IMR-90 (cell line): ENCODE data around the gene COL12A1. TPM values are rescaled to one million over a fixed set of nuclear protein-coding genes. Genes with fewer than 3 reads are reported as not detected.

ENCODE experiments used
- ATAC-seq: fragments of 200-7000 bp; cut with Tn5 transposase; 2 replicates; pipeline ENCODE4 v1.9.1; 2020; ENCODE audit warnings: low read depth, mild to moderate bottlenecking, moderate library complexity
- BruUV-seq: library from RNA; stranded (reverse); fragments of 400-500 nt; replicated peaks from 2 replicates; lab custom pipeline; 2021; lab: Mats Ljungman, UMichigan
- CTCF ChIA-PET: fragments of 300-600 bp; formaldehyde crosslinking; extraction: SDS; loops from one replicate; lab custom pipeline; 2021; ENCODE audit warnings: antibody characterized with exemption; lab: Yijun Ruan, JAX
- POLR2A ChIA-PET: fragments of 300-600 bp; sonication (Branson Sonifier 250); formaldehyde crosslinking; loops from one replicate; lab custom pipeline; 2022; ENCODE audit warnings: antibody characterized with exemption; ENCODE audit not compliant: unreplicated experiment; lab: Charles Lee
- DNase-seq: peaks from one replicate; pipeline ENCODE4 v3.0.0; 2013
- H2AFZ ChIP-seq: replicated peaks from 2 replicates; pipeline ENCODE3; 2013; ENCODE audit warnings: low read length, mild to moderate bottlenecking; ENCODE audit not compliant: poor library complexity
- H2AK5ac ChIP-seq: 2 replicates; pipeline ENCODE4 v1.6.1; 2013; ENCODE audit warnings: low read depth, low read length, inconsistent platforms
- H2AK9ac ChIP-seq: replicated peaks from 2 replicates; pipeline ENCODE3; 2013; ENCODE audit warnings: mild to moderate bottlenecking, low read depth, low read length, moderate library complexity; ENCODE audit not compliant: poor library complexity
- H2BK120ac ChIP-seq: 2 replicates; pipeline ENCODE4 v1.6.1; 2013; ENCODE audit warnings: low read depth, low read length, inconsistent platforms
- H2BK15ac ChIP-seq: 3 replicates; pipeline ENCODE4 v1.6.1; 2013; ENCODE audit warnings: low read depth, low read length, inconsistent platforms
- H2BK20ac ChIP-seq: 2 replicates; pipeline ENCODE4 v1.6.1; 2013; ENCODE audit warnings: low read depth, mild to moderate bottlenecking, inconsistent platforms, low read length, moderate library complexity
- H2BK5ac ChIP-seq: 2 replicates; pipeline ENCODE4 v1.6.1; 2013; ENCODE audit warnings: mild to moderate bottlenecking, low read depth, low read length, inconsistent platforms; ENCODE audit not compliant: poor library complexity, severe bottlenecking
- H3K14ac ChIP-seq: replicated peaks from 2 replicates; pipeline ENCODE4 v1.6.1; 2013; ENCODE audit warnings: low read depth, low read length, inconsistent platforms
- H3K18ac ChIP-seq: 2 replicates; pipeline ENCODE4 v1.6.1; 2013; ENCODE audit warnings: low read depth, low read length, control low read depth
- H3K23ac ChIP-seq: 2 replicates; pipeline ENCODE4 v1.6.1; 2013; ENCODE audit warnings: low read depth, low read length, inconsistent platforms
- H3K27ac ChIP-seq: 2 replicates; pipeline ENCODE4 v1.5.1; 2013; ENCODE audit warnings: mild to moderate bottlenecking, control low read depth, low read length; ENCODE audit not compliant: insufficient read depth
- H3K27me3 ChIP-seq: 2 replicates; pipeline ENCODE4 v1.6.1; 2013; ENCODE audit warnings: low read length; ENCODE audit not compliant: control insufficient read depth, insufficient read depth
- H3K36me3 ChIP-seq: 2 replicates; pipeline ENCODE4 v1.6.1; 2013; ENCODE audit warnings: low read length, mixed read lengths; ENCODE audit not compliant: control insufficient read depth, insufficient read depth
- H3K4ac ChIP-seq: 2 replicates; pipeline ENCODE4 v1.6.1; 2013; ENCODE audit warnings: low read depth, low read length, inconsistent platforms
- H3K4me1 ChIP-seq: 2 replicates; pipeline ENCODE4 v1.6.1; 2013; ENCODE audit warnings: low read length, mixed read lengths; ENCODE audit not compliant: control insufficient read depth, insufficient read depth
- H3K4me2 ChIP-seq: 2 replicates; pipeline ENCODE4 v1.6.1; 2013; ENCODE audit warnings: low read depth, mild to moderate bottlenecking, control low read depth, low read length, moderate library complexity
- H3K4me3 ChIP-seq: 2 replicates; pipeline ENCODE4 v1.5.1; 2013; ENCODE audit warnings: low read depth, mild to moderate bottlenecking, control low read depth, low read length, moderate library complexity; ENCODE audit not compliant: insufficient read depth
- H3K56ac ChIP-seq: 2 replicates; pipeline ENCODE4 v1.6.1; 2013; ENCODE audit warnings: low read length, inconsistent platforms; ENCODE audit not compliant: insufficient read depth; ENCODE audit errors: extremely low read depth
- H3K79me1 ChIP-seq, 2 experiments: 2 replicates each; pipeline ENCODE4 v1.6.1; 2013; ENCODE audit warnings: low read length in 2 of 2, inconsistent platforms in 1 of 2, low read depth in 1 of 2
- H3K9ac ChIP-seq: 2 replicates; pipeline ENCODE4 v1.6.1; 2013; ENCODE audit warnings: low read depth, low read length, control low read depth
- H3K9me1 ChIP-seq: 2 replicates; pipeline ENCODE4 v1.6.1; 2013; ENCODE audit warnings: low read length, inconsistent platforms; ENCODE audit not compliant: insufficient read depth
- H3K9me3 ChIP-seq: 2 replicates; pipeline ENCODE4 v1.6.1; 2013; ENCODE audit warnings: low read length; ENCODE audit not compliant: control insufficient read depth, insufficient read depth
- H4K20me1 ChIP-seq: 2 replicates; pipeline ENCODE4 v1.6.1; 2013; ENCODE audit warnings: low read length, inconsistent platforms; ENCODE audit not compliant: insufficient read depth
- H4K5ac ChIP-seq: 2 replicates; pipeline ENCODE4 v1.6.1; 2013; ENCODE audit warnings: mild to moderate bottlenecking, low read depth, low read length, control low read depth
- H4K8ac ChIP-seq, 2 experiments: 2 replicates each; pipeline ENCODE4 v1.6.1; 2013; ENCODE audit warnings: low read depth in 2 of 2, low read length in 2 of 2, control low read depth in 1 of 2, inconsistent platforms in 1 of 2
- H4K91ac ChIP-seq: 2 replicates; pipeline ENCODE4 v1.6.1; 2013; ENCODE audit warnings: low read depth, low read length, inconsistent platforms; ENCODE audit not compliant: insufficient read depth
- MAZ ChIP-seq: IDR thresholded peaks from 2 replicates; pipeline ENCODE4 v1.6.1; 2012; ENCODE audit warnings: low read depth, mild to moderate bottlenecking, low read length, improper control_type of control experiment, moderate library complexity, borderline replicate concordance
- RAD21 ChIP-seq: IDR thresholded peaks from 2 replicates; pipeline ENCODE4 v1.6.1; 2012; ENCODE audit warnings: low read length, improper control_type of control experiment
- RFX5 ChIP-seq: IDR thresholded peaks from 2 replicates; pipeline ENCODE4 v1.8.0; 2012; ENCODE audit warnings: low read depth, mild to moderate bottlenecking, low read length, moderate library complexity
- USF2 ChIP-seq: fragments of 150-350 bp; IDR thresholded peaks from 2 replicates; pipeline ENCODE4 v1.6.1; 2017; ENCODE audit warnings: mild to moderate bottlenecking, antibody characterized with exemption, low read length, low read depth
- WGBS, 2 experiments: methylation state at CpG; one replicate each; pipeline versions ENCODE4 v1.1.5 to v1.1.7; 2013; ENCODE audit warnings: missing lambda C conversion rate in 2 of 2; ENCODE audit not compliant: insufficient read length in 1 of 2; ENCODE audit errors: extremely low coverage in 2 of 2; 5-methylcytosine and 5-hydroxymethylcytosine counted together
- dilution Hi-C: fragments of 300-500 bp; cut with HindIII; formaldehyde crosslinking; loops from one replicate; pipeline ENCODE4 v1.14.3; 2018; ENCODE audit warnings: low sequenced_read_pairs; ENCODE audit not compliant: unreplicated experiment
- in situ Hi-C: fragments of 300-500 bp; cut with MboI; formaldehyde crosslinking; loops from 3 replicates; pipeline ENCODE4 v1.14.3; 2019; ENCODE audit warnings: low sequenced_read_pairs, inconsistent platforms, mixed read lengths
- intact Hi-C: fragments of 100-400 bp; cut with micrococcal nuclease; formaldehyde crosslinking; loops from 2 replicates; pipeline ENCODE4 v1.10.0; 2022
- polyA plus RNA-seq, 3 experiments: library from polyadenylated mRNA; depleted of rRNA; stranded (reverse); fragments of >200 nt; gene quantifications; 2 replicates each; pipeline ENCODE4 v1.2.3, GENCODE V29; 2012; ENCODE audit warnings: low replicate concordance in 1 of 3
- total RNA-seq: library from RNA; depleted of rRNA; stranded (reverse); fragments of >200 nt; gene quantifications from 2 replicates; pipeline ENCODE4 v1.2.3, GENCODE V29; 2012

Gene COL12A1
- total and polyA plus RNA-seq, 2 of the 4 experiments (the other 2 are of a cell fraction), result 350 to 452 TPM

- no TSS peak for BruUV-seq
- ATAC-seq (peak; percentile 90), DNase-seq (peak; percentile 88)
- Histone ChIP-seq H2AK5ac (peak overlapping the region; percentile 24; the same call in 1 of the 2 replicates), H3K4ac (peak overlapping the region; percentile 13; the same call in 1 of the 2 replicates), H3K36me3 (no peaks in the 10 kb centered on the region), H4K91ac (no peak overlapping the region), H3K27me3 (no peaks in the 10 kb centered on the region), H3K79me1 (no peaks in the 10 kb centered on the region), H3K4me1 (peaks cover 7% of the 10 kb centered on the region; the same call in 1 of the 2 replicates), H4K5ac (no peak overlapping the region), H3K14ac (0 out of 2 replicates have a peak overlapping the region, but pooled peaks have one; percentile 0), H3K9me3 (no peaks in the 10 kb centered on the region), H2AK9ac (no peak overlapping the region), H2BK120ac (peak overlapping the region; percentile 17; the same call in 1 of the 2 replicates), H2BK20ac (peak overlapping the region; percentile 52; the same call in 1 of the 2 replicates), H2AFZ (no peak overlapping the region), H3K56ac (no peak overlapping the region), H3K27ac (no peak overlapping the region), H3K4me2 (peak overlapping the region; percentile 22; the same call in 1 of the 2 replicates), H3K23ac (no peak overlapping the region), H3K9me1 (0 out of 2 replicates have a peak, but pooled peaks cover 2% of the 10 kb centered on the region), H3K18ac (peak overlapping the region; percentile 48; the same call in 1 of the 2 replicates), H2BK15ac (peak overlapping the region; percentile 27; the same call in 1 of the 3 replicates), H2BK5ac (peak overlapping the region; percentile 4), H3K9ac (no peak overlapping the region), H4K8ac (peak overlapping the region in 1 of 2 experiments; percentile 7; a peak in 1 of 4 replicates), H3K4me3 (no peak overlapping the region), H4K20me1 (no peaks in the 10 kb centered on the region)
- in situ Hi-C loops, result loop anchor here (5.0 to 10.0 kb wide), 3 partner anchors 1235 to 1542 kb away; no protein-coding TSS in a partner anchor
- ChIA-PET POLR2A (no interaction called here), CTCF (no interaction called here)
- intact Hi-C loops, result no loop called here
- TF ChIP-seq USF2 (no peak), MAZ (no peak), RAD21 (no peak), RFX5 (no peak)
- dilution Hi-C loops, result no loop called here
- WGBS, 2 experiments, result no CpG with 5 or more reads among the region's 4 CpGs
Measured at GRCh38 chr6:75217193-75217592, 11.3 kb upstream of the COL12A1 start.
